HCT116 (cell line): ENCODE data around the gene METTL26. TPM values are rescaled to one million over a fixed set of nuclear protein-coding genes. Genes with fewer than 3 reads are reported as not detected.
A peak's percentile ranks its signal among the peaks of the same experiment; 100 is the strongest.

Experiments used
- ATAC-seq: fragments of 200-7000 bp; cut with Tn5 transposase; 2 replicates; pipeline ENCODE4 v1.9.1; 2020; ENCODE audit warnings: mild to moderate bottlenecking, moderate library complexity
- BruUV-seq: library from RNA; stranded (reverse); fragments of 400-500 nt; replicated peaks from 2 replicates; lab custom pipeline; 2021; lab: Mats Ljungman, UMichigan
- CTCF ChIA-PET: fragments of 300-600 bp; sonication (Branson Sonifier 250); formaldehyde crosslinking; loops from one replicate; lab custom pipeline; 2021; ENCODE audit warnings: antibody characterized with exemption; lab: Charles Lee
- POLR2A ChIA-PET: fragments of 300-600, 350-600 bp; sonication (Branson Sonifier 250); formaldehyde crosslinking; loops from one replicate; lab custom pipeline; 2021; ENCODE audit warnings: antibody characterized with exemption; lab: Charles Lee
- RAD21 ChIA-PET, 2 experiments: fragments of 300-600 bp; sonication (Branson Sonifier 250); formaldehyde crosslinking; loops; one replicate each; lab custom pipeline; 2023; ENCODE audit warnings: low total read pairs in 2 of 2; ENCODE audit not compliant: uncharacterized antibody in 2 of 2, unreplicated experiment in 2 of 2, low non-redundant PET in 1 of 2; lab: Charles Lee
- DNase-seq: peaks from one replicate; pipeline ENCODE4 v3.0.0-alpha.2; 2010; ENCODE audit warnings: low read depth, low spot score
- H2AFZ ChIP-seq: fragments of 200-600 bp; shearing (Covaris generic), sonication (generic); 2 replicates; pipeline ENCODE4 v1.6.1; 2017; ENCODE audit warnings: low read depth, mixed run types, mixed read lengths, antibody characterized with exemption, low read length; ENCODE audit not compliant: poor library complexity, severe bottlenecking
- H3K27ac ChIP-seq: 2 replicates; pipeline ENCODE4 v1.5.1; 2012; ENCODE audit warnings: low read depth, low read length
- H3K27me3 ChIP-seq: fragments of 200-600 bp; sonication (generic); 2 replicates; pipeline ENCODE4 v1.6.1; 2016; ENCODE audit warnings: mixed run types, low read length, mixed read lengths; ENCODE audit not compliant: insufficient read depth
- H3K36me3 ChIP-seq, 2 experiments: fragments of 200-500 bp in 1 of 2; fragments of 200-600 bp in 1 of 2; sonication (Bioruptor generic) in 1 of 2; sonication (generic) in 1 of 2; 2 replicates each; pipeline versions ENCODE4 v1.5.1 to v1.6.1; 2014 to 2016; ENCODE audit warnings: low read length in 2 of 2, inconsistent platforms in 1 of 2, mixed read lengths in 1 of 2, mixed run types in 1 of 2; ENCODE audit not compliant: insufficient read depth in 2 of 2, control insufficient read depth in 1 of 2
- H3K4me1 ChIP-seq, 2 experiments: fragments of 200-600 bp in 1 of 2; sonication (generic) in 1 of 2; 2 replicates each; pipeline versions ENCODE4 v1.5.1 to v1.6.1; 2012 to 2017; ENCODE audit warnings: low read length in 2 of 2, inconsistent platforms in 1 of 2, mild to moderate bottlenecking in 1 of 2, mixed read lengths in 1 of 2, mixed run types in 1 of 2, moderate library complexity in 1 of 2; ENCODE audit not compliant: insufficient read depth in 2 of 2, control insufficient read depth in 1 of 2
- H3K4me2 ChIP-seq: fragments of 200-600 bp; sonication (generic); 2 replicates; pipeline ENCODE4 v1.6.1; 2017; ENCODE audit warnings: mixed run types, low read length, mixed read lengths
- H3K4me3 ChIP-seq, 2 experiments: fragments of 200-600 bp in 1 of 2; sonication (generic) in 1 of 2; replicated peaks in 1 of 2; 2 replicates each; pipeline ENCODE4 v1.5.1; 2011 to 2016; ENCODE audit warnings: low read length in 2 of 2, control low read depth in 1 of 2, low read depth in 1 of 2, mild to moderate bottlenecking in 1 of 2, mixed read lengths in 1 of 2, mixed run types in 1 of 2
- H3K79me2 ChIP-seq: fragments of 200-600 bp; sonication (generic); 2 replicates; pipeline ENCODE4 v1.6.1; 2017; ENCODE audit warnings: mild to moderate bottlenecking, mixed run types, low read length, moderate library complexity, mixed read lengths; ENCODE audit not compliant: insufficient read depth
- H3K9ac ChIP-seq: fragments of 200-600 bp; sonication (generic); 2 replicates; pipeline ENCODE4 v1.6.1; 2016; ENCODE audit warnings: low read length, mixed read lengths
- H3K9me2 ChIP-seq: fragments of 200-600 bp; sonication (generic), shearing (Covaris generic); 2 replicates; pipeline ENCODE4 v1.6.1; 2017; ENCODE audit warnings: mixed run types, mild to moderate bottlenecking, moderate library complexity; ENCODE audit not compliant: insufficient read depth
- H3K9me3 ChIP-seq, 2 experiments: fragments of 200-500 bp in 1 of 2; fragments of 200-600 bp in 1 of 2; sonication (Bioruptor generic) in 1 of 2; sonication (generic) in 1 of 2; 2 replicates each; pipeline ENCODE4 v1.6.1; 2014 to 2017; ENCODE audit warnings: low read length in 2 of 2, mixed read lengths in 2 of 2, inconsistent platforms in 1 of 2, low read depth in 1 of 2, mild to moderate bottlenecking in 1 of 2, mixed run types in 1 of 2, moderate library complexity in 1 of 2; ENCODE audit not compliant: control insufficient read depth in 1 of 2, insufficient read depth in 1 of 2
- H4K20me1 ChIP-seq: fragments of 200-600 bp; sonication (generic), shearing (Covaris generic); 2 replicates; pipeline ENCODE4 v1.6.1; 2017; ENCODE audit warnings: mixed run types, mild to moderate bottlenecking, moderate library complexity; ENCODE audit not compliant: insufficient read depth
- ATF3 ChIP-seq: IDR thresholded peaks from 2 replicates; pipeline ENCODE4 v1.6.1; 2012
- CBX3 ChIP-seq: IDR thresholded peaks from 2 replicates; pipeline ENCODE4 v1.6.1; 2012; ENCODE audit warnings: low read depth
- ELF1 ChIP-seq: IDR thresholded peaks from 2 replicates; pipeline ENCODE4 v1.6.1; 2012; ENCODE audit warnings: low read depth, borderline replicate concordance
- FOSL1 ChIP-seq: IDR thresholded peaks from 2 replicates; pipeline ENCODE4 v1.6.1; 2012; ENCODE audit warnings: low read depth
- POLR2A ChIP-seq: IDR thresholded peaks from 2 replicates; pipeline ENCODE4 v1.7.0; 2011; ENCODE audit warnings: borderline replicate concordance; ENCODE audit not compliant: insufficient read depth, insufficient read length; ENCODE audit errors: extremely low read depth
- POLR2AphosphoS5 ChIP-seq: IDR thresholded peaks from 2 replicates; pipeline ENCODE4 v1.6.1; 2011; ENCODE audit warnings: mild to moderate bottlenecking, low read depth, low read length, moderate library complexity
- SIN3A ChIP-seq: IDR thresholded peaks from 2 replicates; pipeline ENCODE4 v1.6.1; 2012; ENCODE audit warnings: low read depth
- SRF ChIP-seq: IDR thresholded peaks from 2 replicates; pipeline ENCODE4 v1.6.1; 2012; ENCODE audit warnings: low read depth
- TCF7L2 ChIP-seq: IDR thresholded peaks from 2 replicates; pipeline ENCODE4 v1.7.0; 2011; ENCODE audit warnings: borderline replicate concordance, inconsistent platforms; ENCODE audit not compliant: insufficient read depth, insufficient read length; ENCODE audit errors: extremely low read depth
- ZNF274 ChIP-seq: fragments of 200-500 bp; sonication (Bioruptor generic); IDR thresholded peaks from 2 replicates; pipeline ENCODE4 v1.6.1; 2014; ENCODE audit warnings: mild to moderate bottlenecking, low read depth, low read length, inconsistent platforms
- intact Hi-C: fragments of 100-400 bp; cut with micrococcal nuclease; formaldehyde crosslinking; loops from 2 replicates; pipeline ENCODE4 v1.10.0; 2022
- total RNA-seq: library from RNA; stranded (reverse); gene quantifications from one replicate; pipeline ENCODE4 v1.2.1, GENCODE V29; 2021; ENCODE audit not compliant: unreplicated experiment
- TF ChIP-seq, protein P1 (sequence below), 3 experiments: fragments of 200-600 bp in 1 of 3; sonication (generic) in 1 of 3; IDR thresholded peaks in 2 of 3; conservative IDR thresholded peaks in 1 of 3; 2 replicates each; pipeline ENCODE4 v1.5.1; 2012 to 2017; ENCODE audit warnings: low read depth in 2 of 3, low read length in 2 of 3, antibody characterized with exemption in 1 of 3, borderline replicate concordance in 1 of 3, control low read depth in 1 of 3, mild to moderate bottlenecking in 1 of 3, mixed read lengths in 1 of 3, mixed run types in 1 of 3, moderate library complexity in 1 of 3; ENCODE audit not compliant: insufficient read depth in 1 of 3
- TF ChIP-seq, protein P2 (sequence below): IDR thresholded peaks from 2 replicates; pipeline ENCODE4 v1.6.1; 2012; ENCODE audit warnings: low read depth

The METTL26 gene
- total RNA-seq, 1 experiment from 2014 or later: 85.7 TPM

GRCh38 chr16:682493-683395 lies 46.6 kb upstream of the METTL26 start:
- no peak for DNase-seq
- Histone ChIP-seq H4K20me1 (no peaks in the 10 kb centered on the region), H3K36me3 (peaks cover 0 to 33% of the 10 kb centered on the region in 2 experiments; a peak in 2 of 4 replicates), H3K27ac (peak overlapping the region; percentile 98), H3K27me3 (no peaks in the 10 kb centered on the region), H3K4me3 (peak overlapping the region; percentile 71 to 90), H3K9me3 (no peaks in the 10 kb centered on the region), H3K9me2 (no peaks in the 10 kb centered on the region)
- BruUV-seq: TSS peak; percentile 72
- POLR2A ChIA-PET: no interaction called here
- TF ChIP-seq SRF (no peak), POLR2A (no peak), FOSL1 (no peak), ELF1 (no peak), ZNF274 (no peak), SIN3A (no peak), ATF3 (no peak), CBX3 (no peak), TCF7L2 (no peak), POLR2AphosphoS5 (no peak)
- TF ChIP-seq, protein P1, sequence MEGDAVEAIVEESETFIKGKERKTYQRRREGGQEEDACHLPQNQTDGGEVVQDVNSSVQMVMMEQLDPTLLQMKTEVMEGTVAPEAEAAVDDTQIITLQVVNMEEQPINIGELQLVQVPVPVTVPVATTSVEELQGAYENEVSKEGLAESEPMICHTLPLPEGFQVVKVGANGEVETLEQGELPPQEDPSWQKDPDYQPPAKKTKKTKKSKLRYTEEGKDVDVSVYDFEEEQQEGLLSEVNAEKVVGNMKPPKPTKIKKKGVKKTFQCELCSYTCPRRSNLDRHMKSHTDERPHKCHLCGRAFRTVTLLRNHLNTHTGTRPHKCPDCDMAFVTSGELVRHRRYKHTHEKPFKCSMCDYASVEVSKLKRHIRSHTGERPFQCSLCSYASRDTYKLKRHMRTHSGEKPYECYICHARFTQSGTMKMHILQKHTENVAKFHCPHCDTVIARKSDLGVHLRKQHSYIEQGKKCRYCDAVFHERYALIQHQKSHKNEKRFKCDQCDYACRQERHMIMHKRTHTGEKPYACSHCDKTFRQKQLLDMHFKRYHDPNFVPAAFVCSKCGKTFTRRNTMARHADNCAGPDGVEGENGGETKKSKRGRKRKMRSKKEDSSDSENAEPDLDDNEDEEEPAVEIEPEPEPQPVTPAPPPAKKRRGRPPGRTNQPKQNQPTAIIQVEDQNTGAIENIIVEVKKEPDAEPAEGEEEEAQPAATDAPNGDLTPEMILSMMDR (IDR thresholded peaks at IDR 0.05 in 2 of 3, conservative IDR thresholded peaks at IDR 0.05 in 1 of 3; ENCODE audit: borderline replicate concordance in 1 of 3, insufficient read depth in 1 of 3, low read depth in 2 of 3, low read length in 2 of 3): no peak
- TF ChIP-seq, protein P2, sequence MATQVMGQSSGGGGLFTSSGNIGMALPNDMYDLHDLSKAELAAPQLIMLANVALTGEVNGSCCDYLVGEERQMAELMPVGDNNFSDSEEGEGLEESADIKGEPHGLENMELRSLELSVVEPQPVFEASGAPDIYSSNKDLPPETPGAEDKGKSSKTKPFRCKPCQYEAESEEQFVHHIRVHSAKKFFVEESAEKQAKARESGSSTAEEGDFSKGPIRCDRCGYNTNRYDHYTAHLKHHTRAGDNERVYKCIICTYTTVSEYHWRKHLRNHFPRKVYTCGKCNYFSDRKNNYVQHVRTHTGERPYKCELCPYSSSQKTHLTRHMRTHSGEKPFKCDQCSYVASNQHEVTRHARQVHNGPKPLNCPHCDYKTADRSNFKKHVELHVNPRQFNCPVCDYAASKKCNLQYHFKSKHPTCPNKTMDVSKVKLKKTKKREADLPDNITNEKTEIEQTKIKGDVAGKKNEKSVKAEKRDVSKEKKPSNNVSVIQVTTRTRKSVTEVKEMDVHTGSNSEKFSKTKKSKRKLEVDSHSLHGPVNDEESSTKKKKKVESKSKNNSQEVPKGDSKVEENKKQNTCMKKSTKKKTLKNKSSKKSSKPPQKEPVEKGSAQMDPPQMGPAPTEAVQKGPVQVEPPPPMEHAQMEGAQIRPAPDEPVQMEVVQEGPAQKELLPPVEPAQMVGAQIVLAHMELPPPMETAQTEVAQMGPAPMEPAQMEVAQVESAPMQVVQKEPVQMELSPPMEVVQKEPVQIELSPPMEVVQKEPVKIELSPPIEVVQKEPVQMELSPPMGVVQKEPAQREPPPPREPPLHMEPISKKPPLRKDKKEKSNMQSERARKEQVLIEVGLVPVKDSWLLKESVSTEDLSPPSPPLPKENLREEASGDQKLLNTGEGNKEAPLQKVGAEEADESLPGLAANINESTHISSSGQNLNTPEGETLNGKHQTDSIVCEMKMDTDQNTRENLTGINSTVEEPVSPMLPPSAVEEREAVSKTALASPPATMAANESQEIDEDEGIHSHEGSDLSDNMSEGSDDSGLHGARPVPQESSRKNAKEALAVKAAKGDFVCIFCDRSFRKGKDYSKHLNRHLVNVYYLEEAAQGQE: no peak
- TF ChIP-seq, all 23 proteins: peak for 0
- ATAC-seq: no peak
- Histone ChIP-seq H3K4me2 (peak overlapping the region; percentile 97), H3K79me2 (peaks cover 41% of the 10 kb centered on the region), H2AFZ (no peak overlapping the region), H3K4me1 (peaks cover 13 to 55% of the 10 kb centered on the region in 2 experiments), H3K9ac (peak overlapping the region; percentile 92)
- ChIA-PET RAD21 (no interaction called here), CTCF (no interaction called here)
- intact Hi-C loops: no loop called here
